Measurements from ENCODE around the gene EGR1. TPM values are rescaled to one million over a fixed set of nuclear protein-coding genes. Genes with fewer than 3 reads are reported as not detected.

EGR1 gene
- total and polyA plus RNA-seq, 8 donors, result 23.6 to 1,036 (median 228) TPM

GRCh38 chr5:138466900-138467710 is 1.8 kb downstream of the EGR1 start:
- no peak overlapping the region for H3K27ac ChIP-seq
- no peak for TF ChIP-seq CTCF (IDR thresholded peaks at IDR 0.05)
- ATAC-seq, result no peak
- peak overlapping the region; percentile 84 for H3K4me3 ChIP-seq
- H3K9me3 ChIP-seq, result no peaks in the 10 kb centered on the region
- no peak for DNase-seq
- H3K27me3 ChIP-seq, result peaks cover 0 to 8% of the 10 kb centered on the region in 2 donors
- peaks cover 0 to 18% of the 10 kb centered on the region in 2 donors for H3K36me3 ChIP-seq
- intact Hi-C loops (cut with DNase I), result no loop called here
- H3K4me1 ChIP-seq, result peaks cover 21 to 42% of the 10 kb centered on the region in 2 donors

DNA sequence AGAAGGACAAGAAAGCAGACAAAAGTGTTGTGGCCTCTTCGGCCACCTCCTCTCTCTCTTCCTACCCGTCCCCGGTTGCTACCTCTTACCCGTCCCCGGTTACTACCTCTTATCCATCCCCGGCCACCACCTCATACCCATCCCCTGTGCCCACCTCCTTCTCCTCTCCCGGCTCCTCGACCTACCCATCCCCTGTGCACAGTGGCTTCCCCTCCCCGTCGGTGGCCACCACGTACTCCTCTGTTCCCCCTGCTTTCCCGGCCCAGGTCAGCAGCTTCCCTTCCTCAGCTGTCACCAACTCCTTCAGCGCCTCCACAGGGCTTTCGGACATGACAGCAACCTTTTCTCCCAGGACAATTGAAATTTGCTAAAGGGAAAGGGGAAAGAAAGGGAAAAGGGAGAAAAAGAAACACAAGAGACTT is 2.4 kb downstream of the EGR1 start:
- H3K27me3 ChIP-seq, result peaks cover 0 to 8% of the 10 kb centered on the region in 2 donors
- intact Hi-C loops (cut with DNase I), result no loop called here
- H3K36me3 ChIP-seq, result peaks cover 0 to 18% of the 10 kb centered on the region in 2 donors
- TF ChIP-seq CTCF (IDR thresholded peaks at IDR 0.05), result no peak
- DNase-seq (no peak), ATAC-seq (no peak)
- no peak overlapping the region for H3K27ac ChIP-seq
- H3K9me3 ChIP-seq, result no peaks in the 10 kb centered on the region
- H3K4me3 ChIP-seq, result peak overlapping the region in 1 of 2 donors; percentile 84
- H3K4me1 ChIP-seq, result peaks cover 21 to 42% of the 10 kb centered on the region in 2 donors

DNA sequence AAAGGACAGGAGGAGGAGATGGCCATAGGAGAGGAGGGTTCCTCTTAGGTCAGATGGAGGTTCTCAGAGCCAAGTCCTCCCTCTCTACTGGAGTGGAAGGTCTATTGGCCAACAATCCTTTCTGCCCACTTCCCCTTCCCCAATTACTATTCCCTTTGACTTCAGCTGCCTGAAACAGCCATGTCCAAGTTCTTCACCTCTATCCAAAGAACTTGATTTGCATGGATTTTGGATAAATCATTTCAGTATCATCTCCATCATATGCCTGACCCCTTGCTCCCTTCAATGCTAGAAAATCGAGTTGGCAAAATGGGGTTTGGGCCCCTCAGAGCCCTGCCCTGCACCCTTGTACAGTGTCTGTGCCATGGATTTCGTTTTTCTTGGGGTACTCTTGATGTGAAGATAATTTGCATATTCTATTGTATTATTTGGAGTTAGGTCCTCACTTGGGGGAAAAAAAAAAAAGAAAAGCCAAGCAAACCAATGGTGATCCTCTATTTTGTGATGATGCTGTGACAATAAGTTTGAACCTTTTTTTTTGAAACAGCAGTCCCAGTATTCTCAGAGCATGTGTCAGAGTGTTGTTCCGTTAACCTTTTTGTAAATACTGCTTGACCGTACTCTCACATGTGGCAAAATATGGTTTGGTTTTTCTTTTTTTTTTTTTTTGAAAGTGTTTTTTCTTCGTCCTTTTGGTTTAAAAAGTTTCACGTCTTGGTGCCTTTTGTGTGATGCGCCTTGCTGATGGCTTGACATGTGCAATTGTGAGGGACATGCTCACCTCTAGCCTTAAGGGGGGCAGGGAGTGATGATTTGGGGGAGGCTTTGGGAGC is 3.1 kb downstream of the EGR1 start:
- DNase-seq (peak in 1 of 4 donors; percentile 37), ATAC-seq (no peak)
- Histone ChIP-seq H3K27ac (no peak overlapping the region), H3K27me3 (peaks cover 0 to 8% of the 10 kb centered on the region in 2 donors), H3K9me3 (no peaks in the 10 kb centered on the region), H3K4me1 (peaks cover 19 to 36% of the 10 kb centered on the region in 2 donors), H3K4me3 (no peak overlapping the region), H3K36me3 (peaks cover 0 to 18% of the 10 kb centered on the region in 2 donors)
- TF ChIP-seq CTCF (IDR thresholded peaks at IDR 0.05), result no peak
- intact Hi-C loops (cut with DNase I), result no loop called here

- Histone ChIP-seq H3K27me3 (peaks cover 0 to 8% of the 10 kb centered on the region in 2 donors), H3K27ac (no peak overlapping the region), H3K36me3 (peaks cover 0 to 18% of the 10 kb centered on the region in 2 donors), H3K9me3 (no peaks in the 10 kb centered on the region), H3K4me3 (no peak overlapping the region), H3K4me1 (peaks cover 16 to 33% of the 10 kb centered on the region in 2 donors)
- peak in 2 of 4 donors; percentile 36 to 71 for DNase-seq
- no peak for TF ChIP-seq CTCF (IDR thresholded peaks at IDR 0.05)
- no peak for ATAC-seq
- intact Hi-C loops (cut with DNase I), result no loop called here
These were observed 3.8 kb downstream of the EGR1 start for GRCh38 chr5:138468966-138469539.
